Measurements from ENCODE around the gene NKAIN4. TPM values are rescaled to one million over a fixed set of nuclear protein-coding genes. Genes with fewer than 3 reads are reported as not detected.
A peak's percentile ranks its signal among the peaks of the same experiment; 100 is the strongest.

Gene NKAIN4
- total and polyA plus RNA-seq, 7 donors: not detected

DNA sequence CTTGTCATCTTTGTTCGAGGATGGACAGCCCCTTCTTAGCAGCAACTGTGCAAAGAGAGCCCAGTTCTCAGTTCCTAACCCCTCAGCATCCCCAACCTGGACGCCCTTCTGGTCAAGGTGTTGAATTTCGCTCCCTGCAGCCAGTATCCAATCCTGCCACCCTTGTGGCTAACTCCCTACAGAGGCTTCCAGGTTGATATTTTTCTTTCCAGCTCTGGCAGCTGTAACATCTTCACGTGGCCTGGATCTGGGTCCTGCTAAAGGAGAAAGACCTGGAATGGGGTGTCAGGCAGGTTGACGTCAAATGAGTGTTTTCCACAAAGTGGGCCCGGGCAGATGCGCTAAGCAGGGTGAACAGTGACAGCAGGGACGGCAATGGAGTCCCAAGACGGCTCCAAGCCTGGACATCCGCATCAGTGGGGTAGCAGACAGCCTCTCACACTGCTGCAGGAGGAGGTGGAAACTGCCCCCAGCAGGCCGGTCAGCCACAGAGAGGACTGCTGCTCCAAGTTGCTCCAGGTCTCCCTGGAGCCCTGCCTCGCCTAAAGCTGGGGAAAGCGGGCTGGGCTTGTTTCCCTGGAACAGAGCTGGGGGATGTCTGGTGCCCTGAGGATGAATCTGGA is 37.3 kb downstream of the NKAIN4 start:
- Histone ChIP-seq H3K9me3 (no peaks in the 10 kb centered on the region), H3K27me3 (ENCODE audit: insufficient read depth in 3 of 3, low read length in 2 of 3) (peaks cover 0 to 5% (median 2%) of the 10 kb centered on the region in 3 donors), H3K36me3 (ENCODE audit: insufficient read depth in 1 of 2, low read depth in 1 of 2) (peaks cover 7 to 30% of the 10 kb centered on the region in 2 donors), H3K4me3 (peak overlapping the region; percentile 96), H3K27ac (peak overlapping the region; percentile 84), H3K4me1 (peaks cover 37% of the 10 kb centered on the region)
- intact Hi-C loops (cut with DNase I): no loop called here
- DNase-seq (no peak), ATAC-seq (no peak)
- WGBS, 3 donors: 67 to 75% (median 69%) methylated on average over 13 of the region's 13 CpGs
- no peak for TF ChIP-seq CTCF (IDR thresholded peaks at IDR 0.05)

GRCh38 chr20:63216041-63216848 is 38.0 kb downstream of the NKAIN4 start, which contains the start of gene YTHDF1:
Gene YTHDF1, minus strand, starts transcription at chr20:63216131. Its CDS starts 239 bp downstream, at chr20:63215892.
- no peak for TF ChIP-seq CTCF (IDR thresholded peaks at IDR 0.05)
- Histone ChIP-seq H3K27ac (peak within 1 kb of the TSS; percentile 84), H3K9me3 (no peaks in the 10 kb centered on the region), H3K4me1 (peaks cover 42% of the 10 kb centered on the region), H3K36me3 (ENCODE audit: insufficient read depth in 1 of 2, low read depth in 1 of 2) (peaks cover 8 to 35% of the 10 kb centered on the region in 2 donors), H3K4me3 (peak within 1 kb of the TSS; percentile 96), H3K27me3 (ENCODE audit: insufficient read depth in 3 of 3, low read length in 2 of 3) (peaks cover 0 to 5% (median 2%) of the 10 kb centered on the region in 3 donors)
- WGBS, 3 donors: 0 to 2% (median 1%) methylated on average over 20 to 96 of the region's 96 CpGs
- intact Hi-C loops (cut with DNase I): no loop called here
- ATAC-seq (peak; percentile 97 to 99 (median 98)), DNase-seq (peak; percentile 98 to 99)

- 2 to 3% (median 2%) methylated on average over 58 to 81 of the region's 81 CpGs for WGBS, 3 donors
- peak overlapping the region; percentile 84 for H3K27ac ChIP-seq
- H3K9me3 ChIP-seq: no peaks in the 10 kb centered on the region
- TF ChIP-seq CTCF (IDR thresholded peaks at IDR 0.05): peak; percentile 24
- DNase-seq: no peak
- intact Hi-C loops (cut with DNase I): no loop called here
- H3K4me3 ChIP-seq: peak overlapping the region; percentile 96
- ATAC-seq: peak in 1 of 4 donors; percentile 0
- peaks cover 8 to 44% of the 10 kb centered on the region in 2 donors for H3K36me3 ChIP-seq (ENCODE audit: insufficient read depth in 1 of 2, low read depth in 1 of 2)
- H3K4me1 ChIP-seq: peaks cover 48% of the 10 kb centered on the region
- no peaks in the 10 kb centered on the region for H3K27me3 ChIP-seq (ENCODE audit: insufficient read depth in 3 of 3, low read length in 2 of 3)
These were observed 38.9 kb downstream of the NKAIN4 start for GRCh38 chr20:63215101-63216040.

DNA sequence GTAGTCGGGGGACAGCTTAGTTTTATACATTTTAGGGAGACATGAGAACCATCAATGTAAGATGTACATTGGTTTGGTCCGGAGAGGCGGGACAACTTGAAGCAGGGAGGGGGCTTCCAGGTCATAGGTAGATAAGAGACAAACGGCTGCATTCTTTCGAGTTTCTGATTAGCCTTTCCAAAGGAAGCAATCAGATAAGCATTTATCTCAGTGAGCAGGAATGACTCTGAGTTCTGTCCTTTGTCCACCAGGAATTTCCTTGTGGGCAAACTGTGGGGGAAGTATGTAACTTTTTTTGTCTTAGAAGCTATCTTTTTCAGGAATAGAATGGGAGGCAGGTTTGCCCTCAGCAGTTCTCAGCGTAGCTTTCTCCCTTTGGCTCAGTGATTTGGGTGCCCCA is 39.7 kb downstream of the NKAIN4 start:
- ATAC-seq (no peak), DNase-seq (no peak)
- no peaks in the 10 kb centered on the region for H3K27me3 ChIP-seq (ENCODE audit: insufficient read depth in 3 of 3, low read length in 2 of 3)
- 75 to 82% (median 82%) methylated on average over 6 of the region's 6 CpGs for WGBS, 3 donors
- H3K4me3 ChIP-seq: peak overlapping the region; percentile 96
- peaks cover 51% of the 10 kb centered on the region for H3K4me1 ChIP-seq
- H3K27ac ChIP-seq: peak overlapping the region; percentile 84
- H3K9me3 ChIP-seq: no peaks in the 10 kb centered on the region
- peaks cover 8 to 53% of the 10 kb centered on the region in 2 donors for H3K36me3 ChIP-seq (ENCODE audit: insufficient read depth in 1 of 2, low read depth in 1 of 2)
- intact Hi-C loops (cut with DNase I): loop anchor here in 1 of 2 donors (5.0 kb wide), 1 partner anchor 58 kb away; the partner anchor contains the start of gene ARFGAP1
- TF ChIP-seq CTCF (IDR thresholded peaks at IDR 0.05): no peak
